Mononuclear cell (primary cell): Measurements from ENCODE around the gene VPS52. TPM values are rescaled to one million over a fixed set of nuclear protein-coding genes. Genes with fewer than 3 reads are reported as not detected.

Experiments used
- H3K27me3 ChIP-seq: 2 replicates; pipeline ENCODE4 v1.6.0; 2011; ENCODE audit warnings: low read length, control low read depth; ENCODE audit not compliant: insufficient read depth
- H3K4me1 ChIP-seq: 2 replicates; pipeline ENCODE4 v1.5.1; 2011; ENCODE audit warnings: mild to moderate bottlenecking, low read length, control low read depth; ENCODE audit not compliant: insufficient read depth
- H3K4me3 ChIP-seq: 2 replicates; pipeline ENCODE4 v1.5.1; 2011; ENCODE audit warnings: mild to moderate bottlenecking, low read length, moderate library complexity
- H3K9me3 ChIP-seq: 2 replicates; pipeline ENCODE4 v1.5.1; 2011; ENCODE audit warnings: low read depth, mild to moderate bottlenecking, control low read depth, low read length
- total RNA-seq: library from RNA; depleted of rRNA; stranded (reverse); fragments of >200 nt; gene quantifications from one replicate; pipeline ENCODE4 v1.2.3, GENCODE V29; 2012

VPS52 gene
- total RNA-seq, 1 donor = 27.8 TPM

- H3K4me3 ChIP-seq = no peak overlapping the region
- H3K4me1 ChIP-seq = peaks cover 39% of the 10 kb centered on the region
- H3K27me3 ChIP-seq = no peaks in the 10 kb centered on the region
- H3K9me3 ChIP-seq = no peaks in the 10 kb centered on the region
Measured at GRCh38 chr6:33206027-33206863, 65.4 kb downstream of the VPS52 start.

GRCh38 chr6:33205191-33206026 is 66.3 kb downstream of the VPS52 start:
- no peaks in the 10 kb centered on the region for H3K27me3 ChIP-seq
- peaks cover 42% of the 10 kb centered on the region for H3K4me1 ChIP-seq
- H3K4me3 ChIP-seq = peak overlapping the region; percentile 61
- no peaks in the 10 kb centered on the region for H3K9me3 ChIP-seq

DNA sequence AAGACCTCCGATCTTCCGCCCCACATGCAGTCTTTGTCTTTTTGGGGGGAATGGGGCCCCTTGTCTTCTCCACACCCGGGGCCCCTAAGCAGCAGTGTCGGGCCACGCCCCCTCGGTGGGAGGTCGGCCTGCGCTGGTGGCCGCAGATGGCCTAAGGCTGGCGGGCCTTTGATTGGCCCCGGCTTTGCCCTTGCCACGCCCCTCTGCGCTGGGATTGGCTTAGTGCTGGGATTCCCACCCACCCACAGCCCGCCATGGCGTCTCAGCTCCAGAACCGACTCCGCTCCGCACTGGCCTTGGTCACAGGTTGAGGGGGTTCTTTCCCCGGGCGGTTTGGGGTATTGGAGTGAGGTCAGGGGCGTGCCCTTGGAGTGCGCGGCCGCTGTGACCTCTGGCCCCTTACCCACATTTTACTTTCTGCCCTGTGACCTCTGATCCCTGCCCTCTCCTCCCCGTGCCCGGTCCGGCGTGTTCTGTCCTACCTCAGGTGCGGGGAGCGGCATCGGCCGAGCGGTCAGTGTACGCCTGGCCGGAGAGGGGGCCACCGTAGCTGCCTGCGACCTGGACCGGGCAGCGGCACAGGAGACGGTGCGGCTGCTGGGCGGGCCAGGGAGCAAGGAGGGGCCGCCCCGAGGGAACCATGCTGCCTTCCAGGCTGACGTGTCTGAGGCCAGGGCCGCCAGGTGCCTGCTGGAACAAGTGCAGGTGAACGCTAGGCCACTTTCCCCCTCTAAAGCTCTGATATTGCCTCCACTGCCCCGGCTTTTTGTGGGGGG is 67.1 kb downstream of the VPS52 start, which contains the start of gene HSD17B8:
Gene HSD17B8 (plus strand): TSS at position 241 of the 776 bp plus-strand sequence. CDS start 14 bp downstream, at position 255.
- H3K4me1 ChIP-seq = peaks cover 45% of the 10 kb centered on the region

DNA sequence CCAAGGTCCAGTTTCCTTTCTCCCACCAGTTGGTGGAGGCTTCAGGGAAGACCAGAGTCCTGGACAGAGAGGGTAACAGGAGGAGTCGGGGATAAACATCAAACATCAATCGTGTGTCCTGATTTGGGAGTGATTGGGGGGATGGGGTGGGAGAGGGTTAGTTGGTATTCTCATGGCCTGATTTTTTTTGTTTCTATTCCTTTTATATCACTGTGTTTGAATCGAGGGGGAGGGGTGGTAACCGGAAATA is 67.6 kb downstream of the VPS52 start:
- no peak overlapping the region for H3K4me3 ChIP-seq
- peaks cover 49% of the 10 kb centered on the region for H3K4me1 ChIP-seq
- no peaks in the 10 kb centered on the region for H3K27me3 ChIP-seq
- no peaks in the 10 kb centered on the region for H3K9me3 ChIP-seq

More for the DNA sequence above, 67.1 kb downstream of the VPS52 start, which contains the start of gene HSD17B8:
- H3K9me3 ChIP-seq = no peaks in the 10 kb centered on the region
- peak within 1 kb of the TSS; percentile 61 for H3K4me3 ChIP-seq
- H3K27me3 ChIP-seq = no peaks in the 10 kb centered on the region

DNA sequence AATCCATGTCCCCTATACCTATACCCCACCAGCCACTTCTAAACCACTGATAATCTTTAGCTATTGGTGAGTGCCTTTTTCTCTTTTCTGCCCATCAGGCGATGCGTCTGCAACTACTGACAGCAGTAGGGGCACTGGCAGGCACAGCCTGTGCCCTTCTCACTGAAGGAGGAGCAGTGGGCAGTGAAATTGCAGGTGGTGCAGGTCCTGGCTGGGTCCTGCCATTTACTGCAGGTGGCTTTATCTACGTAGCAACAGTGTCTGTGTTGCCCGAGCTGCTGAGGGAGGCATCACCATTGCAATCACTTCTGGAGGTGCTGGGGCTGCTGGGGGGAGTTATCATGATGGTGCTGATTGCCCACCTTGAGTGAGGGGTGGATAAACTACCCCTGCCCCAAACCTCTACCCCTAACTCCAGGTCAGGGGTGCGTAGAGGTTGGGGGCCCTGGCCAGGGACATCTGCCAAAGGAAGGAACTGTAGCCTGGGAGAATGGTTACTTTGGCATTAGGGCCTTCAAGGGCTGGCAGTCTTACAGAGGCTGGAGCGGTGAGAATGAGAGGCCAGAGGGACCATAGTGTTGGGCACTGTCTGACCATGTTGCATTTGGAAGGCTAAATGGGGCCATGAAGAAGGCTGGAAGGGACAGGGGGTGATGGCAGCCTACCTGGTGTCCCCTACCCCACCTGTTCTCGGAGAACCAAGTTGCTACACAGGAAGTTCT is 68.1 kb downstream of the VPS52 start:
- Histone ChIP-seq H3K4me3 (no peak overlapping the region), H3K27me3 (no peaks in the 10 kb centered on the region), H3K4me1 (peaks cover 50% of the 10 kb centered on the region), H3K9me3 (no peaks in the 10 kb centered on the region)

DNA sequence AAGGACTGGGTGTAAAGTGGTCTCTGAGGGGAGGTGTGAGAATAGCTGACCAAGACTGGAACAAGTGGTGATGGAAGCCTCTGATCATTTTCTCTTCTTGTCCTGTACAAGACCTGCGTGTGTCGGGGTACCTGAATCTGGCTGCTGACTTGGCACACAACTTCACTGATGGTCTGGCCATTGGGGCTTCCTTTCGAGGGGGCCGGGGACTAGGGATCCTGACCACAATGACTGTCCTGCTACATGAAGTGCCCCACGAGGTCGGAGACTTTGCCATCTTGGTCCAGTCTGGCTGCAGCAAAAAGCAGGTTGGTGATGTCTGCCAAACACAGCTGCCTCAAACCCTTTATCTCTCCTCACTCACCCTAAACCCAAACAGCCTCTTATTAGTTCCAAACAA is 68.9 kb downstream of the VPS52 start:
- no peak overlapping the region for H3K4me3 ChIP-seq
- H3K27me3 ChIP-seq = no peaks in the 10 kb centered on the region
- peaks cover 54% of the 10 kb centered on the region for H3K4me1 ChIP-seq
- no peaks in the 10 kb centered on the region for H3K9me3 ChIP-seq

GRCh38 chr6:33201935-33202334 is 69.7 kb downstream of the VPS52 start:
- H3K9me3 ChIP-seq = no peaks in the 10 kb centered on the region
- H3K4me1 ChIP-seq = peaks cover 53% of the 10 kb centered on the region
- no peak overlapping the region for H3K4me3 ChIP-seq
- no peaks in the 10 kb centered on the region for H3K27me3 ChIP-seq

GRCh38 chr6:33201147-33201545 is 70.5 kb downstream of the VPS52 start:
- H3K4me1 ChIP-seq = peaks cover 53% of the 10 kb centered on the region
- no peaks in the 10 kb centered on the region for H3K9me3 ChIP-seq
- H3K27me3 ChIP-seq = no peaks in the 10 kb centered on the region
- H3K4me3 ChIP-seq = peak overlapping the region; percentile 85

Other genes starting within 250 kb of the VPS52 start
- gene HLA-DPA1, start 198.2 kb downstream of the VPS52 start, total RNA-seq = 271 TPM
- gene HLA-DPB1, start 195.9 kb downstream of the VPS52 start, total RNA-seq = 166 TPM
- 0.63 TPM for gene COL11A2, start 79.4 kb downstream of the VPS52 start, total RNA-seq
- gene RXRB, start 71.2 kb downstream of the VPS52 start, total RNA-seq = 11.3 TPM
- gene SLC39A7, start 71.0 kb downstream of the VPS52 start, total RNA-seq = 10.7 TPM
- 6.4 TPM for gene HSD17B8, start 67.2 kb downstream of the VPS52 start, total RNA-seq
- 11.4 TPM for gene RING1, start 63.4 kb downstream of the VPS52 start, total RNA-seq
- 4,638 TPM for gene RPS18, start 199 bp upstream of the VPS52 start, total RNA-seq
- gene B3GALT4, start 5.2 kb upstream of the VPS52 start, total RNA-seq = 11.1 TPM
- gene WDR46, start 17.4 kb upstream of the VPS52 start, total RNA-seq = 19.4 TPM
- 11.1 TPM for gene PFDN6, start 17.7 kb upstream of the VPS52 start, total RNA-seq
- 14.7 TPM for gene RGL2, start 27.1 kb upstream of the VPS52 start, total RNA-seq
- gene TAPBP, start 42.2 kb upstream of the VPS52 start, total RNA-seq = 188 TPM
- gene ZBTB22, start 45.9 kb upstream of the VPS52 start, total RNA-seq = 12.6 TPM
- 15.2 TPM for gene DAXX, start 51.1 kb upstream of the VPS52 start, total RNA-seq
- 0.94 TPM for gene KIFC1, start 119.9 kb upstream of the VPS52 start, total RNA-seq
- gene PHF1, start 139.1 kb upstream of the VPS52 start, total RNA-seq = 78.5 TPM
- 66.3 TPM for gene CUTA, start 146.2 kb upstream of the VPS52 start, total RNA-seq
- gene SYNGAP1, start 148.2 kb upstream of the VPS52 start, total RNA-seq = 10.5 TPM
- gene ZBTB9, start 182.7 kb upstream of the VPS52 start, total RNA-seq = 3.5 TPM